ENCODE results near the gene SEMA4A. TPM values are rescaled to one million over a fixed set of nuclear protein-coding genes. Genes with fewer than 3 reads are reported as not detected.

Gene SEMA4A
- polyA plus RNA-seq, 1 of the 3 experiments (the other 2 are of a cell fraction) = 1.3 TPM

GRCh38 chr1:156126043-156126629 is 27.2 kb upstream of the SEMA4A start:
- H3K27ac ChIP-seq (ENCODE audit: low read depth in 2 of 2, low read length in 1 of 2) = peak overlapping the region; percentile 97 to 100
- H3K9me2 ChIP-seq = no peaks in the 10 kb centered on the region
- peaks cover 93% of the 10 kb centered on the region for H3K79me2 ChIP-seq (ENCODE audit: insufficient read depth)
- CTCF ChIA-PET = interaction anchor here (1.0 to 40.5 kb wide), 10 partner anchors 11 to 260 kb away, joined by 3 to 1559 read pairs (median 6); partner anchors contain the start of gene MEX3A
- DNase-seq = peak; percentile 83
- H2AFZ ChIP-seq (ENCODE audit: low read depth) = no peak overlapping the region
- H3K4me2 ChIP-seq = peak overlapping the region; percentile 91
- peak overlapping the region; percentile 23 to 56; a peak in 3 of 4 replicates for H3K4me3 ChIP-seq (ENCODE audit: low read depth in 2 of 2, low read length in 1 of 2)
- H3K27me3 ChIP-seq (ENCODE audit: insufficient read depth) = no peaks in the 10 kb centered on the region
- WGBS (ENCODE audit: low lambda C conversion rate) = 7% methylated on average over 8 of the region's 11 CpGs
- no peaks in the 10 kb centered on the region for H3K9me3 ChIP-seq
- H3F3A ChIP-seq (replicated peaks; ENCODE audit: insufficient read depth) = peaks cover 93% of the 10 kb centered on the region
- H4K20me1 ChIP-seq (ENCODE audit: insufficient read depth) = peaks cover 79% of the 10 kb centered on the region
- peaks cover 6 to 21% of the 10 kb centered on the region in 2 experiments for H3K36me3 ChIP-seq (replicated peaks in 1 of 2; ENCODE audit: control insufficient read depth in 1 of 2, insufficient read depth in 2 of 2, low read length in 1 of 2)
- H3K4me1 ChIP-seq (ENCODE audit: control insufficient read depth in 1 of 2, insufficient read depth in 2 of 2, low read depth in 1 of 2, low read length in 1 of 2) = peaks cover 83 to 85% of the 10 kb centered on the region in 2 experiments
- POLR2A ChIA-PET = interaction anchor here (0.7 to 0.9 kb wide), 2 partner anchors 8 to 25 kb away, joined by 3 read pairs; no protein-coding TSS in a partner anchor
- peak overlapping the region; percentile 97 for H3K9ac ChIP-seq
- TF ChIP-seq FOXM1 (IDR thresholded peaks at IDR 0.05; ENCODE audit: low read depth) = peak; percentile 44; the same call in 1 of the 2 replicates
- no peak for TF ChIP-seq RAD21 (IDR thresholded peaks at IDR 0.05; ENCODE audit: low read length)
- TF ChIP-seq TAF1 (IDR thresholded peaks at IDR 0.05; ENCODE audit: borderline replicate concordance, low read depth, low read length) = 0 out of 2 replicates have a peak, but pooled peaks have one; percentile 14
- TF ChIP-seq CHD2 (IDR thresholded peaks at IDR 0.05; ENCODE audit: low read length, partially characterized antibody) = peak; percentile 44
- TF ChIP-seq MEF2A (IDR thresholded peaks at IDR 0.05; ENCODE audit: borderline replicate concordance, low read depth) = peak; percentile 96
- TF ChIP-seq TCF12 (IDR thresholded peaks at IDR 0.05) = peak; percentile 76
- TF ChIP-seq YY1 (IDR thresholded peaks at IDR 0.05; ENCODE audit: low read depth) = 0 out of 2 replicates have a peak, but pooled peaks have one; percentile 23
- TF ChIP-seq POLR2AphosphoS5 (IDR thresholded peaks at IDR 0.05; ENCODE audit: low read depth, low read length) = peak; percentile 77; the same call in 1 of the 2 replicates
- peak; percentile 98 for TF ChIP-seq NFIC (IDR thresholded peaks at IDR 0.05; ENCODE audit: borderline replicate concordance)
- 0 out of 2 replicates have a peak, but pooled peaks have one; percentile 6 for TF ChIP-seq ELF1 (IDR thresholded peaks at IDR 0.05)
- no peak; the same call in 1 of the 2 replicates for TF ChIP-seq GABPA (IDR thresholded peaks at IDR 0.05; ENCODE audit: low read depth)
- TF ChIP-seq NRF1 (IDR thresholded peaks at IDR 0.05; ENCODE audit: low read depth, low read length) = no peak
- TF ChIP-seq USF1 (IDR thresholded peaks at IDR 0.05; ENCODE audit: borderline replicate concordance, low read depth) = no peak
- TF ChIP-seq ZBTB33 (IDR thresholded peaks at IDR 0.05; ENCODE audit: borderline replicate concordance, low read depth) = peak; percentile 31; the same call in 1 of the 2 replicates
- no peak for TF ChIP-seq TEAD4 (IDR thresholded peaks at IDR 0.05; ENCODE audit: borderline replicate concordance, insufficient read depth)
- TF ChIP-seq JUND (IDR thresholded peaks at IDR 0.05) = peak; percentile 86
- peak; percentile 94 for TF ChIP-seq FOSL2 (IDR thresholded peaks at IDR 0.05; ENCODE audit: borderline replicate concordance, low read depth)
- TF ChIP-seq CTCF (IDR thresholded peaks at IDR 0.05) = peak; percentile 65
- TF ChIP-seq SMC3 (IDR thresholded peaks at IDR 0.05; ENCODE audit: low read depth, low read length) = no peak
- peak; percentile 74 for TF ChIP-seq GATA2 (CRISPR knock-in tag; IDR thresholded peaks at IDR 0.05)
- TF ChIP-seq RFX5 (IDR thresholded peaks at IDR 0.05; ENCODE audit: low read length) = no peak
- TF ChIP-seq IRF3 (IDR thresholded peaks at IDR 0.05; ENCODE audit: low read depth, low read length) = no peak
- no peak for TF ChIP-seq USF2 (IDR thresholded peaks at IDR 0.05; ENCODE audit: borderline replicate concordance, low read depth, low read length)
- no peak; the same call in 1 of the 2 replicates for TF ChIP-seq SIN3A (IDR thresholded peaks at IDR 0.05; ENCODE audit: borderline replicate concordance, low read depth, low read length)
- TF ChIP-seq MAX (IDR thresholded peaks at IDR 0.05; ENCODE audit: low read depth) = peak; percentile 75; the same call in 1 of the 2 replicates
- 0 out of 2 replicates have a peak, but pooled peaks have one; percentile 42 for TF ChIP-seq MXI1 (IDR thresholded peaks at IDR 0.05; ENCODE audit: low read depth, low read length)
